ACHN (cell line): ENCODE measurements around the gene GGT6.

ENCODE experiments used
- DNase-seq: peaks from one replicate; pipeline ENCODE4 v3.0.0-alpha.2; 2015
- in situ Hi-C: cut with HindIII; loops from 2 replicates; pipeline ENCODE4 v1.10.0; 2017; ENCODE audit warnings: low sequenced_read_pairs, low pct_ligation_motif_present, low pct_unique_long_range_greater_than_20kb

The GGT6 gene

GRCh38 chr17:4544135-4544950, 16.0 kb downstream of the GGT6 start:
- in situ Hi-C loops: no loop called here
- no peak for DNase-seq

- no peak for DNase-seq
- in situ Hi-C loops: no loop called here
These were observed 16.8 kb downstream of the GGT6 start for GRCh38 chr17:4543557-4544026.

GRCh38 chr17:4542726-4543191, 17.6 kb downstream of the GGT6 start:
- in situ Hi-C loops: no loop called here

GRCh38 chr17:4542003-4542725, 18.2 kb downstream of the GGT6 start:
- no peak for DNase-seq
- in situ Hi-C loops: no loop called here

More at GRCh38 chr17:4542726-4543191, 17.6 kb downstream of the GGT6 start:
- DNase-seq: no peak

GRCh38 chr17:4541328-4542002, 18.9 kb downstream of the GGT6 start:
- in situ Hi-C loops: no loop called here
- DNase-seq: no peak

- DNase-seq: no peak
- in situ Hi-C loops: no loop called here
These were observed 19.6 kb downstream of the GGT6 start for GRCh38 chr17:4540687-4541327.

GRCh38 chr17:4540224-4540651, 20.1 kb downstream of the GGT6 start:
- DNase-seq: peak; percentile 40
- in situ Hi-C loops: no loop called here

GRCh38 chr17:4539576-4540223, 20.7 kb downstream of the GGT6 start:
- DNase-seq: no peak
- in situ Hi-C loops: no loop called here

GRCh38 chr17:4539025-4539424, 21.4 kb downstream of the GGT6 start:
- in situ Hi-C loops: no loop called here

GRCh38 chr17:4538236-4539002, 22.0 kb downstream of the GGT6 start:
- DNase-seq: no peak
- in situ Hi-C loops: no loop called here

More at GRCh38 chr17:4539025-4539424, 21.4 kb downstream of the GGT6 start:
- no peak for DNase-seq

- in situ Hi-C loops: no loop called here
- no peak for DNase-seq
These were observed 22.7 kb downstream of the GGT6 start for GRCh38 chr17:4537451-4538235.

- DNase-seq: no peak
- in situ Hi-C loops: no loop called here
These were observed 23.5 kb downstream of the GGT6 start for GRCh38 chr17:4536742-4537411.

- in situ Hi-C loops: no loop called here
- DNase-seq: no peak
These were observed 24.1 kb downstream of the GGT6 start for GRCh38 chr17:4536259-4536741.

GRCh38 chr17:4535667-4536258, 24.6 kb downstream of the GGT6 start:
- no peak for DNase-seq
- in situ Hi-C loops: no loop called here

GRCh38 chr17:4534928-4535666, 25.3 kb downstream of the GGT6 start:
- no peak for DNase-seq
- in situ Hi-C loops: no loop called here
